Activated CD8-positive, alpha-beta memory T cell treated with anti-CD3 and anti-CD28 coated beads, Interleukin-2, amount 50 U/mL, for 24 hours (primary cell): Measurements from ENCODE around the gene PNMA8B.
"Not testable (repeated sequence)": the region's sequence is repeated elsewhere in the genome, so short reads cannot be mapped to it uniquely, and the experiment has no call there.

Source experiments
- DNase-seq: peaks from one replicate; pipeline ENCODE4 v3.0.0-alpha.2; 2020; ENCODE audit errors: extremely low read depth

PNMA8B gene

DNA sequence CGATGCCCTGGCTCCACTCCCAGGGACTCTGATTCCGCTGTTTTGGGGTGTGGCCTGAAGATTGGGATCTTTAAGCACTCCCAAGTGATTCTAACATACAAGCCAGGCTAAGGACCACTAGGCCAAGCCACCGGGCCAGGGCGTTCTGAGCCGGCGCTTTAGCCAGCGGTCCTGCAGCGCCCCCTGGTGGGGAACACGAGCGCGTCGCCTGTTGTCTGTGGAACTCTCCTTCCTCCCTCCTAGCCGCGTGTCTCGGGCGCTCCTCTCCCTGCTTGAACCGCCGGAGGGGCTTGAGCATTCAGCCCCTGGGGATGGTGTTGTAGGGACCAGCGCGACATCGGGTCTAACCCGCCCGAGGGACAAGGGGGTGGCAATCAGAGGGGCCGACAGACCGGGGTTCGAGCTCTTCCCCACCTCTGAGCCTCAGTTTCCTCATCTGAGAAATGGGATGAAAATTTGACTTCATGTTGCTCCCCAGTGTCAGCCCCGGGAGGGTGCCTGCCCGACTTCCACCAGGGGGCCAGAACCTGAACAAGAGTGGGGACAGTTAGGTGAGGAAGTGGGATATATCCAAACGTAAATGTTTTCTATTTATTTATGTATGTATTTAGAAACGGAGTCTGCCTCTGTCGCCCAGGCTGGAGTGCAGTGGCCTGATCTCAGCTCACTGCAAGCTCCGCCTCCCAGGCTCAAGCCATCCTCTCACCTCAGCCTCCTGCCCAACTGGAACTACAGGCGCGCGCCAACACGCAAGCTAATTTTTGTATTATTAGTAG, 18.0 kb upstream of the PNMA8B start:
- peak; percentile 44 for DNase-seq

- DNase-seq = no peak
These were observed 15.6 kb upstream of the PNMA8B start for GRCh38 chr19:46511237-46511636.

DNA sequence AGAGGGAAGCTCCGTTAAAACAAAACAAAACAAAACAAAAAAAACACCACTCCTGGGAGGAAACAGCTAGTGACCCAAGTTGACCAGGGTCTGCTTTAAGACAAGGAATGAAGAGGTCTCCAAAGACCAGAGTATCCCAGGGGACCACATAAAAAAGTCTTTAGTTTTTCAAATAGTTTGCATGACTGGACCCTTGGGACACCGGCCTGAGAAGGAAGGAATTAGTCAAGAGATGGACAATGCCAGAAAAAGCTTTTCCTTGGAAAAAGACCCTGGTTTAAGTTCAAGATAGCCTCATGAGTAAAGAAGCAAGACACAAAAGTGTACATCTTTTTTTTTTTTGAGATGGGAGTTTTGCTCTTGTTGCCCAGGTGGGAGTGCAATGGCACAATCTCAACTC, 12.5 kb upstream of the PNMA8B start:
- DNase-seq = no peak

DNA sequence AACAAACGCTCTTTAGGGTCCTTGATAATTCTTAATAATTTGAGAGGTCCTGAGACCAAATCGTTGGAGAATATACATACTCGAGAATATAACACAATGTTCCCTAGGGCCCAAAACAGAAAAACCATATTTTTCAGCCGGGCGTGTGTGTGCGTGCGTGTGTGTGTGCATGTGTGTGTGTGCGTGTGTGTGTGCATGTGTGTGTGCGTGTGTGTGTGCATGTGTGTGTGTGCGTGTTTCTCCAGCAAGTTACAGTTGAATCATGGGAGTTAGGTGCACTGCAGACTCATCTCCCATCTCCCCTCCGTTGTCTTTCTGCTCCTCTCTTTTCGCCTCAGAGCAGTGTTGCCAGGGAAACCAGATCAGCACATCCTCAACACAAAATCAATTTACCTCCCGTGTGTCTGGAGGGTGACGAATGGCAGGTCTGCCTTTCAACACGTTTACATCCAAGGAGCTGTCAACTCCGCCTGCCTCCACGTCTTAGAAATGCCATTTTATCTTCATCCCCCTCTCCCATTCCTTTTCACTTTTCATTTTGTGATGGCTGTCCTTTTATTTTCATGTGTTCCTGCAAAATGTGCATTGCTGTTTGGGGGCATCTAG, 8.3 kb upstream of the PNMA8B start:
- DNase-seq = no peak

GRCh38 chr19:46502891-46503290, 7.2 kb upstream of the PNMA8B start:
- no peak for DNase-seq

DNA sequence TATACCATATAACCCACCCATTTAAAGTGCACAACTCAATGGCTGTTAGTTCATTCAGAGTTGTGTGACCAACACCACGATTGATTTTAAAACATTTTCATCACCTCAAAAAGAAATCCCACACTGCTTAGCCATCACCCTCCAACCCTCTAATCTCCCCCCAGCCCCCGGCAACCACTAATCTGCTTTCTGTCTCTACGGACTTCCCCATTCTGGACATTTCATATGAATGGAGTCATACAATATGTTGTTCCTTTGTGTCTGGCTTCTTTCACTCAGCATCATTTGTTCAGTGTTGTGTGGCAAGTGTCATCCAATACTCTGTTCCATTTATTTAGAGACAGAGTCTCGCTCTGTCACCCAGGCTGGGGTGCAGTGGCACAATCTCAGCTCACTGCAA, 4.0 kb upstream of the PNMA8B start:
- no peak for DNase-seq

GRCh38 chr19:46497773-46498172, 2.1 kb upstream of the PNMA8B start:
- no peak for DNase-seq

DNA sequence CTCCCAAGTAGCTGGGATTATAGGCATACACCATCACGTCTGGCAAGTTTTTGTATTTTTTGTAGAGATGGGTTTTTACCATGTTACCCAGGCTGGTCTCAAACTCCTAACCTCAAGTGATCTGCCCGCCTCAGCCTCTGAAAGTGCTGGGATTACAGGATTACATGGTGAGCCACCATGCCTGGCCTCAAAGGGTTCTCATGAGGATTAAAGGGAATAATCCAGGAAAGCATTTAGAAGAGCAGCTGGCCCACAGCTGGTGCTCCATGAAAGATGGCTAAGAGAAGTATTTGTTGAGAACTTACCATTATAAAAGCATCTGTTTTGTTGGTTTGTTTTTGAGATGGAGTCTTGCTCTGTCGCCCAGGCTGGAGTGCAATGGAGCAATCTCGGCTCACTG, 1.2 kb upstream of the PNMA8B start:
- DNase-seq = not testable (repeated sequence)

DNA sequence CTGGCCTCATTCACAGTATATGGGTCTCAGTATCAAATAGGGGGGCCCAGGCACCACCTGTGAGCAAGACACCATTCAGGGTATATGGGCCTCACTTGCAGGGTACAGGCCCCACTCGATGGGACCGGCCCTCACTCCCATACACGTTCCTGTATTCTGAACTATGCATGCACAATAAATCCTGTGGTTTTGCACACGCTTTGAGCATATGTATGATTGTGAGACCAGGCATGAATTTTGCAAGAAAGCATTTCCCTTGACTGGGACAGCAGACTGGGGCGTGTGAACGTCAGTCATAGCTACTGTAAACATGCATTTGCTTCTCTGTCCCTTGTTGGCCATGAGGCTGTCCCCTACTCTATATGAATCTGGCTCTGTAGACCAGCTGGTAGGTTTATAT, 637 bp upstream of the PNMA8B start:
- no peak for DNase-seq

- DNase-seq = no peak
These were observed 504 bp downstream of the PNMA8B start for GRCh38 chr19:46494941-46495785.

DNA sequence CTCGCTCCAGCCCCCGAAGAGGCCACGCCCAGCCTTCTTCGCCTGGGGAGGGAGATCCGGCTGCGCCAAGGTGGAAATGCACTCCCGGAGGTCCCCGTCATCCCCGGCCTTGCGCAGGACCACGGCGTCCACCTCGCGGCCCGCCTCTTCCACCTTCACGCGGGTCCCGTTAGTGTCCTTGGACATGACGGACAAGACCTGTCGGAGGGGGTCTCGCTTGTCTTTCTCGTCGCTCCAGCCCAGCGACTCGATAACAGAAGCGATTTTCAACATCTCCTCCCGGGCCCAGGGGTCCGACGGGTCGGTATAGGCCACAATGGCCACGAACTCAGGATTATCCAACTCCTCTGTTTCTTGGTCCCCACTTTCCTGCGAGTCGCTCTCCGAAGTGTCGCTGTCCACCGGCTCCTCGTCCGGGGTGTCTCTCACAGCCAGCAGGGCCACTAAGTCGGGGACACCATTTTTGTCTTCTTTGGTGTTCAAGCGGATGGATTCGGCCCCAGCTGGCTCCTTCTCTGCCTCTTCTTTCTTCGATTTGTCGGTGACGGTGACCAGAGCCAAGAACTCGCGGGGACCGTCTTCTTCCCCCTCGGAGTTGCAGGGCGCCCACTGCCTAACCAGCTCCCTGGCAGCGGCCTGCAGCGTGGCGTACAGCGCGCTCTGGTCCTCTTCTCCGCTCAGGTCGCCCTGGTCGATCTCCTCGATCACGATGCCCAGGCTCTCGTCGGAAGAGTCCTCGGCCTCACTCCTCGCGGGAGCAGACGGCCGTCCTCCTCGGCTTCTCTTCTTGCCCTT, 1.3 kb downstream of the PNMA8B start:
- DNase-seq = no peak

DNA sequence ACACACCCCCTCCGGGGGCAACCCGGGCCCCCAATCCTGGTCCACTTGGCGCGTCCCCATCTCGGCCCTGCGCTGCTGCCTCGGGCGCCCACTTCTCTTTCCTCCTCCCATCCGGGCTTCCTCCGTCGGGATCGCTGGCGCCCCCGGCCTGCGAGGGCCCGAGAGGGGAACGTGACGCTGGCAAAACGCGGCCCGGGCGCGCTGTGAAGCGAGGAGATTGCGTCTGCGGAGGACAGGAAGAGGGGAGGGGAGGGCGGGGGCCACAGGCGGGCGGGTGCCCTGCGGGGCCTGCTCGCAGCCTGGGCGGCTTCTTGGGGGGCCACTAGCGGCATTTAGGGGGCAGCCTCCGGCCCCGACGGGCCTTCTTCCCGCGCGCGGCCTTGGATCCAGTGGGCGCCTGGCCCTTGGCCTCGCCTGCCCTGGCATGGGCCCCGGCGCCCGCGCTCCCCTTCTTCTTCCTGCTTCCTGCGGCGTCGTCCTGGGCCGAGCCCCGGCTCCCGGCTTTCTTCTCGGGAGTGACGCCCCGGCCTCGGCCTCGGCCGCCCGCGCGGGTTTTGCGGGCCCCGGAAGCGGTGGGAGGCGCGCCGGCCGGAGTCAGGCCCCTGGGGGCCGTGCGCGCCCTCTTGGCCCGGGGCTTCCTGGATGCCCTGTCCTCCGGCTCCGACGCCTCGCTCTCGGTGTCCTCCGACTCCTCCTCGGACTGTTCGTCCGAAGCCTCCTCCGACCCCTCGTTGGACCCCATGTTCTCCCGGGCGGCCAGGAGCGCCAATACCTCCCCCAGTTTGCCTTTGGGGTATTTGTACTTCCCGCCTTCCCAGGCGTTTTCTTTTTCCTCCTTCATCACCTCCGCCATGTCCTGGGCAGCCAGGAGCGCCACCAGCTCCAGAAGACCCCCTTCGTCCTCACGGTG, 2.2 kb downstream of the PNMA8B start:
- DNase-seq = no peak

- no peak for DNase-seq
These were observed 2.8 kb downstream of the PNMA8B start for GRCh38 chr19:46492841-46493235.

GRCh38 chr19:46491975-46492682, 3.5 kb downstream of the PNMA8B start:
- no peak for DNase-seq

DNA sequence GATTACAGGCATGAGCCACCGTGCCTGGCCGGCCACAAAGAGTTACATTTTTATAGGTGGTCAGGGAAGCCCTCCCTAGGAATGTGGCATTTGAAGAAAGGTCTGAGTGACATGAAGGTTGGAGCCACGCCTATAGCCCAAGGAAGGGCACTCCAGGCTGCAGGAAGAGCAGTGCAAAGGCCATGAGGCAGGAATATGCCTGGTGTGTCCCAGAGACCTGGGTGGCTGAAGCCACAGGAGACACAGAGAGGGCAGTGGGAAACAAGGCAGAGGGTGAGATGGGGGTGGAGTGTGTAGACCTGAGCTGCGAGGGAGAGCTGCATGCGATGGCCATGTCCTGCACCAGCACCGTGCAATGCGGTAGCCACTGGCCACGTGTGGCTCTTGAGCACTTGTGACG, 4.9 kb downstream of the PNMA8B start:
- no peak for DNase-seq

GRCh38 chr19:46489445-46490272, 6.0 kb downstream of the PNMA8B start:
- DNase-seq = no peak

DNA sequence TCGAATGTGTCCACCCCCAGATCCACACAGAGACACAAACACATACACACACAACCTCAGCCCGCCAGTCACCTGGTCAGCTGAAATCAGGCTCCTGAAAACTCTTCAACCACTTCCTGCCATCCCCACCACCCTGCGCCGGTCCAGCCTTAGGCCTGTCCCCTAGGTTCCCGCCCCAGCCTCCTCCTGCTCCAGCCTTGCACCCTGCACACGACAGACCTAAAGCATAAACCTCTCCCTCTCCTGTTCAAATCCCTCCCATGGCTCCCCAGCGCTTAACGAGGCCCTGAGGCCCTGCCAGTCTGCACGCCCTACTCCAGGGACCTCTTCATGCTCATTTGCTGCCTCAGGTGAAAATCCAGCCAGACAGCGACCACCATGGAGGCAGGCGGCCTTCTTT, 7.1 kb downstream of the PNMA8B start:
- no peak for DNase-seq

DNA sequence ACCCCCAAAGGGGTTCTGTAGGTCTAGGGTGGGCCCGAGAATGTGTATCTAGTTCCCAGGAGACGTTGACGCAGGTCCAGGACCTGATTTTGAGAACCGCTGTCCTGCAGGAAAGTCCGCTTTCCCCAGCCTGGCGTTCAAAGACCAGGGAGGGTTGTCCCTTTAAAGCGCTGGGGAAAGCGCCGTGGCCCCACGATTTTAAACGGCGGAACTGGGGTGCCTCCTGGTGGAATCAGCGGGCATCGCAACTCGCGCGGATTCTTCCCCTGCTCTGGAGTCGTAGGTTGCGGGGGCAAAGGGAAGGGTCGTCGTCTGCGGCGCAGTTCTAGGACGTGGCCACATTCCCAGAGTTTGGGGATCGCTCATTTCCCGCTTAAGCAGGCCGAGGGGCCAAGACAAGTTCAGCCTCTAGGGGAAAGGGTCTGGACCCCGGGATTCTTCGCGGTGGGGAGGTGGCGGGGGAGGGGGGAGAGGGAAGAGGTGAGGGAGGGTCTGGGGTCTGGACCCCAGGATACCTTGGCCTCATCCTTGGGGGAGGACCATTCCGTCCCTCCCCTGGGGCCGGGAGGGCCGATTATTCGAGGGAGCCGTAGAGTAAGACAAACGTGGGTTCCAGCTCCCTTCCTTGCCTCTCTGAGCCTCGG, 7.7 kb downstream of the PNMA8B start:
- peak; percentile 56 for DNase-seq
